AG10803 (cell line): Measurements from ENCODE around the gene SPG7.
A peak's percentile ranks its signal among the peaks of the same experiment; 100 is the strongest.
"Not testable (repeated sequence)": the region's sequence is repeated elsewhere in the genome, so short reads cannot be mapped to it uniquely, and the experiment has no call there.

ENCODE experiments used
- DNase-seq: peaks from one replicate; pipeline ENCODE4 v3.0.0; 2010; ENCODE audit warnings: low read depth
- H3K4me3 ChIP-seq: 2 replicates; pipeline ENCODE4 v1.5.1; 2011; ENCODE audit warnings: mild to moderate bottlenecking, low read length, control low read depth
- CTCF ChIP-seq: conservative IDR thresholded peaks from 2 replicates; pipeline ENCODE4 v1.5.1; 2011; ENCODE audit warnings: mild to moderate bottlenecking, low read length, control low read depth, inconsistent platforms

SPG7 gene

GRCh38 chr16:89507834-89508590, at the start of gene SPG7:
TSS of gene SPG7 (plus strand) at chr16:89508403. CDS start at chr16:89508418, 15 bp downstream.
- peak within 1 kb of the TSS; percentile 81 for H3K4me3 ChIP-seq
- DNase-seq = peak; percentile 79
- no peak for TF ChIP-seq CTCF

DNA sequence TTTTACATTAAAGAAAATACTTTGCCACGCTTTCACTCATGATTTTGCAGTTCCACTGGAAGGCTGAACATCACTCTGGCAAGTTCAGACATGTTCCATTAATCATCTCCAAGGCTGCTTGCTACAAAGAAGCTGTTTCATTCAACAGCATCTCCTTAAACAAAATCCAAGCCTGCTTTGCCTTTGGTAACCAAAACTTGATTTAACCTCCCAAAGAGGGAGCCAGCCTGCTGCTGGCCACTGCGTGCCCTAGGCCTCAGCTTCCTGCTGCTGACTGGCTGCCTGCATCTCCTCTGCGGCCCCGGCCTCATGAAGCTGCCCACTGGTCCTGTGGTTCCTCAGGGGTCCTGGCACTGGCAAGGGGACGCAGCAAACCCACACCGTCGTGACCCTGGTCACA, 49.7 kb upstream of the SPG7 start:
- DNase-seq = peak; percentile 32
- no peak for TF ChIP-seq CTCF
- no peak overlapping the region for H3K4me3 ChIP-seq

- TF ChIP-seq CTCF = no peak
- no peak overlapping the region for H3K4me3 ChIP-seq
- DNase-seq = no peak
Measured at GRCh38 chr16:89458967-89459366, 49.2 kb upstream of the SPG7 start.

- TF ChIP-seq CTCF = no peak
- no peak overlapping the region for H3K4me3 ChIP-seq
- no peak for DNase-seq
Measured at GRCh38 chr16:89460556-89460955, 47.6 kb upstream of the SPG7 start.

DNA sequence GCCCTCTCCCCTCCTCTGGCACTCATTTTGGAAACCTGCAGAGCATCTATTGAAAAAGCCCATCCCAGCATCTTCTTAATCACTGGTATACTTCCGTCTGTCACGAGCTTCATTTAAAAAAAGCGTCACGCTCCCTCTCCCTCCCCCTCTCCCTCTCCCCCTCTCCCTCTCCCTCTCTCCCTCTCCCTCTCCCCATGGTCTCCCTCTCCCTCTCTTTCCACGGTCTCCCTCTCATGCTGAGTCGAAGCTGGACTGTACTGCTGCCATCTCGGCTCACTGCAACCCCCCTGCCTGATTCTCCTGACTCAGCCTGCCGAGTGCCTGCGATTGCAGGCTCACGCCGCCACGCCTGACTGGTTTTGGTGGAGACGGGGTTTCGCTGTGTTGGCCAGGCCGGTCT, 46.3 kb upstream of the SPG7 start:
- not testable (repeated sequence) for DNase-seq

DNA sequence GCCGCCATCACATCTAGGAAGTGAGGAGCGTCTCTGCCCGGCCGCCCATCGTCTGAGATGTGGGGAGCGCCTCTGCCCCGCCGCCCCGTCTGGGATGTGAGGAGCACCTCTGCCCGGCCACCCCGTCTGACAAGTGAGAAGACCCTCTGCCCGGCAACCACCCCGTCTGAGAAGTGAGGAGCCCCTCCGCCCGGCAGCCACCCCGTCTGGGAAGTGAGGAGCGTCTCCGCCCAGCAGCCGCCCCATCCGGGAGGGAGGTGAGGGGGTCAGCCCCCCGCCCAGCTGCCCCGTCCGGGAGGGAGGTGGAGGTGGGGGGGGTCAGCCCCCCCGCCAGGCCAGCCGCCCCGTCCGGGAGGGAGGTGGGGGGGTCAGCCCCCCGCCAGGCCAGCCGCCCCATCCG, 45.6 kb upstream of the SPG7 start:
- not testable (repeated sequence) for DNase-seq, H3K4me3 ChIP-seq

More for the DNA sequence above, 46.3 kb upstream of the SPG7 start:
- not testable (repeated sequence) for H3K4me3 ChIP-seq

GRCh38 chr16:89463312-89463711, 44.9 kb upstream of the SPG7 start:
- not testable (repeated sequence) for DNase-seq, H3K4me3 ChIP-seq

DNA sequence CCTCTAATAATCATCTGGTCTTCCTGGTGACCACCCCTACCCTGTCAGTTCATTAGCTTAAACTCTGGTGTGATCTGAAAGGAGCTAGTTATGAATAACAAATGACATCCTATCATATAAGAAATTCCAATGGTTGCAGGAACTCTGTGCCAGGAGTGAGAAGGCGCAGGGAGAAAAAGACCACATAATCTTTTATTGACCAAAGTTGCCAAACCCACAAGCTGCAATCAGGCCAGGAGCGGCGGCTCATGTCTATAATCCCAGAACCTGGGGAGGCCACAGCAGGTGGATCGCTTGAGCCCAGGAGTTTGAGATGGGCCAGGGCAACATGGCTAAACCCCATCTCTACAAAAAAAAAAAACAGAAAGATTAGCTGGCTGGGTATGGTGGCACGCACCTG, 41.3 kb upstream of the SPG7 start:
- no peak overlapping the region for H3K4me3 ChIP-seq
- TF ChIP-seq CTCF = no peak
- no peak for DNase-seq

GRCh38 chr16:89467382-89467781, 40.8 kb upstream of the SPG7 start:
- no peak overlapping the region for H3K4me3 ChIP-seq
- DNase-seq = no peak
- TF ChIP-seq CTCF = no peak
